NCI-H187 (cell line): Measurements from ENCODE around the gene MRPL52.
A peak's percentile ranks its signal among the peaks of the same experiment; 100 is the strongest.
"Not testable (repeated sequence)": the region's sequence is repeated elsewhere in the genome, so short reads cannot be mapped to it uniquely, and the experiment has no call there.

Experiments
- DNase-seq, 2 experiments: peaks; one replicate each; lab custom pipeline; 2025; lab: John Stamatoyannopoulos, UW

Gene MRPL52

DNA sequence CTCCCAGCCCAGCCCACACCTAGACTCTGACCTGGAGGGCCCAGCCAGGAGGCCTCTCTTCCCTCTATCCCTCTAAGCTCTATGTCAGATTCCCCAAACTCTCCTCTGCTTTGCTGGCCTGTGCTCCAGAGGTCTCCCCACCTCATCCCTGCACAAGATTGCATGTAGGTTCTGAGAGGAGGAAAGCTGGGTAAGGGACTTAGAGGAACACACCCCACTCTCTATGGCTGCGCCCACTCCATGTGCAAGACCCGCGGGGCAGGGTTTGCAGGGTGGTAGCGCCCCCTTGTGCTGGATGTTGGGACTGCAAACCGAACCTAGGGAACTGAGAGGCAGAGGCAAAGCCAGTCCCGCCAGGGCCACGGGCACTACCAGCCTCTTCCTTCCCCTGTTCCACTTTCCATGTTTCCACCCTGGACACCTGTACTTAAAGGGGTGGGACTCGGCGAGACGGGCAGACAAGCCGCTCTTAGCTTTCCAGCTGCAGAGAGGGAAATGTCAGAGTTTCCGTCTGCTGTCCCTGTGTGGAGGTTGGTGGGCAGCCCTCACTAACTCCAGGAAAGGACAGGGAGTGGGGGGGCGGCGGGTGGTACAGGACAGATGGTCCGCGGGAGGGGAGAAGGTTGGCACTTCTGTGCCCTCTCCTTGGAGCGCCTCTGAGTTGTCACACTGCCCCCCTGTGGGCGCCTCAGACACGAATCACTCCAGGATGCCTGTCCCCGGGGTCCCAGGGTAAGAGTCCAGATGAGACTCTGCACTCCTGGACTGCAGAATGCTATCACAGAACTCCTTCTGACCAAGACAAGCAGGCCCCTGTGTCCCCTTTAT is 23.5 kb downstream of the MRPL52 start:
- DNase-seq: peak; percentile 26 to 55

DNA sequence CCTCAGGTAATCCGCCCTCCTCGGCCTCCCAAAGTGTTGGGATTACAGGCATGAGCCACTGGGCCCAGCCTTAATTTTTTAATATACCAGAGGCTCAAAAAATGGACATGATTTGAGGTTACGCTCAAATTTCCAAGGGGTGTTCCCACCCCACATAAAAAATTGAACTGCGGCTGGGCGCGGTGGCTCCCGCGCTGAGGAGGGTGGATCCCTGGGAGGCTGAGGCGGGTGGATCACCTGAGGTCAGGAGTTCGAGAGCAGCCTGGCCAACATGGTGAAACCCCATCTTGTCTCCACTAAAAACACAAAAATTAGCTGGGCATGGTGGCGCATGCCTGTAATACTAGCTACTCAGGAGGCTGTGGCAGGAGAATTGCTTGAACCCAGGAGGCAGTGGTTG is 24.6 kb downstream of the MRPL52 start:
- not testable (repeated sequence) for DNase-seq

DNA sequence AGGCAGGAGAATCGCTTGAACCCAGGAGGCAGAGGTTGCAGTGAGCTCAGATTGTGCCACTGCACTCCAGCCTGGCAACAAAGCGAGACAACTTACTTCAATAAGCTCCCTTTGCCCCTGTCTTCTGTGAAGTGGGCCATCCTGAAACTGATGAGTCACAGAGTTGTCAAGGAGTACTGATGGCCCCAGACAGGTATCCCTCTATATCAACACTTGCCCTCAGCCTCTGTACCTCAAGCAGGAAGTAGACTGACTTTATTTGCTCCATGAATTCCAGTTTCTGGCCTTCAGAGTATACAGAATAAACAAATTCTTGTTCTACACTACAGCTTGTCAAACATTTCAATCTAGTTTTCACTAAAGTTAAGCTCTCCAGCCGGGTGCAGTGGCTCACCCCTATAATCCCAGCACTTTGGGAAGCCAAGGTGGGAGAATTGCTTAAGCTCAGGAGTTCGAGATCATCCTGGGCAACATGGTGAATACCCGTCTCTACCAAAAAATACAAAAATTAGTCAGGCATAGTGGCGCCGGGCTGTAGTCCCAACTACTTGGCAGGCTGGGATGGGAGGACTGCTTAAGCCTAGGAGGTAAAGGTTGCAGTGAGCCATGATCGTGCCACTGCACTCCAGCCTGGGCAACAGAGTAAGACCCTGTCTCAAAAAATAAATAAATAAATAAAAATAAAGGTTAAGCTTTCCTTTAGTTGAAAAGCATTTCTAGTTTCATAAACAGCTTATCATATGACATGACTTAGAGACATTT is 25.5 kb downstream of the MRPL52 start:
- DNase-seq: no peak

DNA sequence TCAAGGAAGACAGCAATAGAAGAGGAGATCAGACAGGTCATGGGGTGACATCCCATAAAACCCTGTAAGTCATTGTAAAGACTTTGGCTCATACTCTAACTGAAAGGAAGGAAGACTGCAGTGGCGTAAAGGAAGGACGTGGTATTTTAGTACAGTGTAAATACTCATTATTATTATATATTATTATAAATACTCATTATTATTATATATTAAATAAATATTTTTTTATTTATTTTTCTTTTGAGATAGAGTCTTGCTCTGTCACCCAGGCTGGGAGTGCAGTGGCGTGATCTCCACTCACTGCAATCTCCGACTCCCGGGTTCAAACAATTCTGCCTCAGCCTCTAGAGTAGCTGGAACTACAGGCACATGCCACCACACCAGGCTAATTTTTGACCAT is 26.7 kb downstream of the MRPL52 start:
- no peak for DNase-seq

DNA sequence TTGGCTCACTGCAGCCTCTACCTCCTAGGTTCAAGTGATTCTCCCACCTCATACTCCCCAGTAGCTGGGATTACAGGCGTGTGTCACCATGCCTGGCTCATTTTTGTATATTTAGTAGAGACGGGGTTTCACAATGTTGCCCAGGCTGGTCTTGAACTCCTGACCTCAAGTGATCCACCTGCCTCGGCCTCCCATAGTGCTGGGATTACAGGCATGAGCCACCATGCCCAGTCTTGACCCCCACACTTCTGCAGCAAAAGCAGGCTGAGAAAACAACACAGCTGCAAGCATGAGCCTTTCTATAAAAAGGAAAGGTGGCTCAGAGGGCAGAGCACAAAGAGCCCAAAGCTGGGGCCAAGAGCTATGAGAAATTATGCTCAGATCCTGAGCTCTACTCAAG is 30.7 kb downstream of the MRPL52 start:
- not testable (repeated sequence) for DNase-seq

DNA sequence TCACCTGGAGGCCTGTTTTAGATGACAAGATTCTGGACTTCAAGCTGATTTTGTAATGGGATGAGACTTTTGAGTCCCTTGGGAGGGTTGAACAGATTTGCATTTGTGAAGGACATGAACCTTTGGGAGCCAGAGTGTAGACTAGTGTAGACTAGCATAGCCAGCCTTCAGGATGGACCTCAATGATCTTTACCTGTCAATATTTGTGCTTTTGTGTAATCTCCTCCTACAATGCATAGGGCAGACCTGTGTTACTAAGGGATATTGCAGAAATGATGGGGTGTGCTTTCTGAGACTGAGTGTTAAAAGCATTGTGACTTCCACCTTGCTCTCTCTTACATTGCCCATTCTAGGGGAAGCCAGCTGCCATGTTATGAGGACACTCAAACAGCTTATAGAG is 32.0 kb downstream of the MRPL52 start:
- no peak for DNase-seq

DNA sequence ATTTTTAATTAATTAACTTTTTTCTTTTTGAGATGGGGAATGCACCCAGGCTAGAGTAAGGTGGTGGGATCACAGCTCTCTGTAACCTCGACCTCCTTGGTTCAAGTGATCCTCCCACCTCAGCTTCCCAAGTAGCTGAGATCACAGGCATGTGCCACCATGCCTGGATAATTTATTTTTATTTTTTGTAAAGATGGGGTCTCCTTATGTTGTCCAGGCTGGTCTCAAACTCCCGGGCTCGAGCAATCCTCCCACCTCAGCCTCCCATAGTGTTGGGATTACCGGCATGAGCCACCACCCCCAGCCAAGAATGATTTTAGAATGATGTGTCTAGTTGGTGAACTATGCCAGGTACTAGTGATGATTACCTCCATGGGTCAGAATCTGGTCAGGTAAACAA is 35.3 kb downstream of the MRPL52 start:
- DNase-seq: no peak

DNA sequence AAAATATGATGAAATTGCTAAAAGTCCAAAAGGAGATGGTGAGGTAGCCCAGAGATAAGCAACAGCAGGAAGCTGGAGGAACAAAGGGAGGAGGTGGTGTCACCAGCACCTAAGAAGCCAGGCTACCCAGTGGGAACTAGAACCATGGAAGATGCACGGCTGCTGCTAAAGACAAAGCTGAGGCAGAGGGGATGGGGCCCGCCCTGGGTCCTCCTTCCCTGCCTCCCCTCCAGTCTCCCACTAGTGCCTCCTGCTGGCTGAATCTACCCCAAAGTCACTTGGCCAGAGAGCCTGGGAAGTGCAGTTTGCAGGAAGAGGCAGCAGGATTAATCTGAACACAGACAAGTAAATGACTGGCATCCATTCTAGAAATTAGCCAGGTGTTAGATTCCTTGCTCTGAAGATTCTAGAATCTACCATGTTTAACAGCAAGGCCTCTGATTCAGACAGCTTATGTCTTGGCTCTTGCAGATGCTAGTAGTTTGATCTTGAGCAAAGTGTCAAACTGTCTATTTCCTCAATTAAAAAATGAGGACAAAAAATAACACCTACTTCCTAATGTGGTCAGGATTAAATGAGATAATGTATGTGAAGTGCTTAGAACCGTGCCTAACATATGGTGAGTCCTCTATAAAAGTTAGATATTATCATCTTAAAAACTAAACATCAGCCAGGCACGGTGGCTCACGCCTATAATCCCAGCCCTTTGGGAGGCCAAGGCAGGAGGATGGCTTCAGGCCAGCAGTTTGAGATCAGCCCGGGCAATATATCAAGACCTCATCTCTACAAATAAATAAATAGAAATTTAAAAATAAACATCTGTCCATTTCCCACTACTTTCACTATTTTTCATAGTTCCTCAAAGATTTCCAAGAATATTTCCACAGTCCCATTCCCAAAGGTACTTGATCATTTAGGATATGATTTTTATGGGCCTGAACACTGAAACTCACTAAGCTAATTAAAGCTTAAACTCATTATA is 36.0 kb downstream of the MRPL52 start:
- no peak for DNase-seq

DNA sequence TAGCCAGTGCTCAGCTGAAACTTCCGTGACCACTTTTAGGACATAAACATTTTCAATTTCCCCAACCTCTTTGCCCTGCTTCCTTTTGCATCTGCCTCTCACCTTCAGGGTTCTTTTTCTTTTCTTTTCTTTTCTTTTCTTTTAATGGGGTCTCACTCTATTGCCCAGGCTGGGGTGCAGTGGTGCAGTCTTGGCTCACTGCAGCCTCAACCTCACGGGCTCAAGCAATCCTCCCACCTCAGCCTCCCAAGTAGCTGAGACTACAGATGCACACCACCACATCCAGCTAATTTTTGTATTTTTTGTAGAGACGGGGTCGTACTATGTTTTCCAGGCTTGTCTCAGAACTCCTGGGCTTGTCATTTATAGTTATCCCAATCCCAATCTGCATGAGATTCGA is 37.2 kb downstream of the MRPL52 start:
- no peak for DNase-seq

DNA sequence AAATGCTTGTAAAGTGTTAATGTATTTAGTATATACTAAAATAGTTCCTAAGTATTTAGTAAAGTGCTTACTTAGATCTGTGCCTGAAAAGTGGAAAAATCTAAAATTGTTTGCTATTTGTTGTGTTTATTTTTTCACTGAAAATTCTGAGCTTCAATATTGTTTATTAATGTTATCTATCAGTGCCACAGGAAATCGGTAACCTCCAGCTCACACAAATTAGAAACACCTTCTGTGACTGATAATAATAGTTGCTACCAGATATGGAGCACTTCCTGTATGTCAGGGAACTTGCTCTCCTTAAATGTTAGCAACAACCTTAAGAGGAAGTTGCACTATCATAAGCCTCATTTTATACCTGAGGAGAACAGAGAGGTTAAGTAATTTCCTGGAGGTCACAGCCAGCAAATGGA is 41.1 kb downstream of the MRPL52 start:
- DNase-seq: no peak

DNA sequence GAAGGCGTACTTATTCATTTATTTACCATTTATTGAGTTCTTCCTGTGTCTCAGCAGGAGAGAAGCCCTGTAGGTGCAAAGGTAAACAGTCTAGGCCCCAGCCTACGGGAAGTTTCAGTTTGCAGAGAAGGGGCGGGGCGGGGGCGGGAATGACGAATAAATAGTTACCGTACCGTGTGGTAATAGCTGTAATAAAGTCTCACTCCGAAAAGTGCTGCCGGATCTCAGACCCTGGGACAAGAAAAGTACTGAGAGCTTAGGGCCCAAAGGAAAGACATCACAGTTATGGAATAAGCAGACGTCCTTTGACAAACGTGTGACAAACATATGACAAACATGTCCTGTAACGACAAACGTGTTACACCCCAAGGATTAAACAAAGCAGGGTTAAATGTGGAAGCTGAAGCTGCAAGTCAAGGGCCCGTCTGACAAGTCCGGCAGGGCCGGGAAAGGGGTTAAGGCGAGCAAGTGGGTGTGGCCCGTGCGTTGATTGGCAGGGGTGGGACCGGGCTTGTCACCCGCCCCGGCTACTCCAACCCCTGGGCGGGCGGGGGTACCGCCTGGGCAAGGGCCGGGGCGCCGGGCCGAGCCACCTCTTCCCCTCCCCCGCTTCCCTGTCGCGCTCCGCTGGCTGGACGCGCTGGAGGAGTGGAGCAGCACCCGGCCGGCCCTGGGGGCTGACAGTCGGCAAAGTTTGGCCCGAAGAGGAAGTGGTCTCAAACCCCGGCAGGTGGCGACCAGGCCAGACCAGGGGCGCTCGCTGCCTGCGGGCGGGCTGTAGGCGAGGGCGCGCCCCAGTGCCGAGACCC is 41.7 kb downstream of the MRPL52 start, which contains the start of gene LRP10:
Gene LRP10, plus strand, starts transcription at position 517 of the 809 bp plus-strand sequence. CDS start 564 bp downstream, outside the sequence.
- DNase-seq: peak; percentile 29 to 41

DNA sequence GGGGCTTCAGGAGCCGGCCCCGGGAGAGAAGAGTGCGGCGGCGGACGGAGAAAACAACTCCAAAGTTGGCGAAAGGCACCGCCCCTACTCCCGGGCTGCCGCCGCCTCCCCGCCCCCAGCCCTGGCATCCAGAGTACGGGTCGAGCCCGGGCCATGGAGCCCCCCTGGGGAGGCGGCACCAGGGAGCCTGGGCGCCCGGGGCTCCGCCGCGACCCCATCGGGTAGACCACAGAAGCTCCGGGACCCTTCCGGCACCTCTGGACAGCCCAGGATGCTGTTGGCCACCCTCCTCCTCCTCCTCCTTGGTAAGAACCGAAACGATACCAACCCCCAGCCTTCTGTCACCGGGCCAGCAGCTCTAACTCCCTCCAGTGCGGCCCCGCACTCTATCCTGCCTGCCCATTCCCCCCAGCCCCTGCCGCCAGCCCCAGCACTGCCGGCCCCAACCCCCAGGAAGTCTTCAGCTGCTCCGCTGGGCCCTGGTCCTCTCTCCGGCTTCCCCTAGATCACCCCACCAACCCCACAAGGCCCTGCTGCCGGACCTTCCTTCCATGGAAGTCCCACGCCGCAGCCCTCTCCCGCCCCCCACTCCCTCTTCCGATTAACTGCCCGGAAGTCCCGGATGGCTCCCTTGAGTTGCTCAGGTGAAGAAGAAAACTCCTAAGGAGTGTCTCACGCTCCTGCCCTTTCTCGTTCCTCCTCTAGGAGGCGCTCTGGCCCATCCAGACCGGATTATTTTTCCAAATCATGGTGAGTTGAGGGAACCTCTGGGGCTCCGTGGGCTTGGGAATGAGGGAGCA is 42.5 kb downstream of the MRPL52 start:
- DNase-seq: peak; percentile 37 to 63

DNA sequence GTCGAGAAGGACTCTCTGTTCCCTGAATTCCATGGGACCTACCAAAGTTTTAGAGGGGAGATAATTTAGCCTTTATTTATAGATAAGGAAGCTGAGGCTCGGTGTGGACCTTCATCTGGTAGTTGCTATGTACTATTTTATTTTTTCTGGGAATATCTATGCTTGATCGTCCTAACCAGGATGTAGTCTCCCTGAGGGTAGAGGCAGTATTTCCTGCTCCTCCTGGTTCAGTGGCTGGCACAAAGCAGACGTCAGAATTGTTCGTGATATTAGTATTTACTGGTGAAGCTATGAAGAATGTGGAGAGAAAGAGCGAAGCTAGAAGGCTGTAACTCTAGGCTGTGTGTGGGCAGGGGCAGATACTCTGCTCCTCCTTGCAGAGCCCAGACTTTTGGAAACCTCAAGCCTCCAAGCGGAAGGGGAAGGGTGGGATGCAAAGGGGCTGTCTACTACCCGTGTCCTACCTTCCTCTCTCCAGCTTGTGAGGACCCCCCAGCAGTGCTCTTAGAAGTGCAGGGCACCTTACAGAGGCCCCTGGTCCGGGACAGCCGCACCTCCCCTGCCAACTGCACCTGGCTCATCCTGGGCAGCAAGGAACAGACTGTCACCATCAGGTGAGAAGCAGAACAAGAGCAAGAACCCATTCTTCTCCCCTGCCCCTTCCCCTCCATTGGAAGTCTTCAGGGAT is 43.3 kb downstream of the MRPL52 start:
- no peak for DNase-seq

DNA sequence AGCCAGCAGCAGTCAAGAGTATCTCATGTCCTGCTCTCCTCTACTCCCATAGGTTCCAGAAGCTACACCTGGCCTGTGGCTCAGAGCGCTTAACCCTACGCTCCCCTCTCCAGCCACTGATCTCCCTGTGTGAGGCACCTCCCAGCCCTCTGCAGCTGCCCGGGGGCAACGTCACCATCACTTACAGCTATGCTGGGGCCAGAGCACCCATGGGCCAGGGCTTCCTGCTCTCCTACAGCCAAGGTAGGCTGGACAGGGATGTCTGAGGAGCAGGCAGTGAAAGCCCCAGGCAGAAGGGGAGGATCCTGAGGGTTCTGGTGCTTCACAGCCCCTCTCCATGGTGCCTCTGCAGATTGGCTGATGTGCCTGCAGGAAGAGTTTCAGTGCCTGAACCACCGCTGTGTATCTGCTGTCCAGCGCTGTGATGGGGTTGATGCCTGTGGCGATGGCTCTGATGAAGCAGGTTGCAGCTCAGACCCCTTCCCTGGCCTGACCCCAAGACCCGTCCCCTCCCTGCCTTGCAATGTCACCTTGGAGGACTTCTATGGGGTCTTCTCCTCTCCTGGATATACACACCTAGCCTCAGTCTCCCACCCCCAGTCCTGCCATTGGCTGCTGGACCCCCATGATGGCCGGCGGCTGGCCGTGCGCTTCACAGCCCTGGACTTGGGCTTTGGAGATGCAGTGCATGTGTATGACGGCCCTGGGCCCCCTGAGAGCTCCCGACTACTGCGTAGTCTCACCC is 45.5 kb downstream of the MRPL52 start:
- DNase-seq: no peak

DNA sequence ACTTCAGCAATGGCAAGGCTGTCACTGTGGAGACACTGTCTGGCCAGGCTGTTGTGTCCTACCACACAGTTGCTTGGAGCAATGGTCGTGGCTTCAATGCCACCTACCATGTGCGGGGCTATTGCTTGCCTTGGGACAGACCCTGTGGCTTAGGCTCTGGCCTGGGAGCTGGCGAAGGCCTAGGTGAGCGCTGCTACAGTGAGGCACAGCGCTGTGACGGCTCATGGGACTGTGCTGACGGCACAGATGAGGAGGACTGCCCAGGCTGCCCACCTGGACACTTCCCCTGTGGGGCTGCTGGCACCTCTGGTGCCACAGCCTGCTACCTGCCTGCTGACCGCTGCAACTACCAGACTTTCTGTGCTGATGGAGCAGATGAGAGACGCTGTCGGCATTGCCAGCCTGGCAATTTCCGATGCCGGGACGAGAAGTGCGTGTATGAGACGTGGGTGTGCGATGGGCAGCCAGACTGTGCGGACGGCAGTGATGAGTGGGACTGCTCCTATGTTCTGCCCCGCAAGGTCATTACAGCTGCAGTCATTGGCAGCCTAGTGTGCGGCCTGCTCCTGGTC is 46.1 kb downstream of the MRPL52 start:
- no peak for DNase-seq

DNA sequence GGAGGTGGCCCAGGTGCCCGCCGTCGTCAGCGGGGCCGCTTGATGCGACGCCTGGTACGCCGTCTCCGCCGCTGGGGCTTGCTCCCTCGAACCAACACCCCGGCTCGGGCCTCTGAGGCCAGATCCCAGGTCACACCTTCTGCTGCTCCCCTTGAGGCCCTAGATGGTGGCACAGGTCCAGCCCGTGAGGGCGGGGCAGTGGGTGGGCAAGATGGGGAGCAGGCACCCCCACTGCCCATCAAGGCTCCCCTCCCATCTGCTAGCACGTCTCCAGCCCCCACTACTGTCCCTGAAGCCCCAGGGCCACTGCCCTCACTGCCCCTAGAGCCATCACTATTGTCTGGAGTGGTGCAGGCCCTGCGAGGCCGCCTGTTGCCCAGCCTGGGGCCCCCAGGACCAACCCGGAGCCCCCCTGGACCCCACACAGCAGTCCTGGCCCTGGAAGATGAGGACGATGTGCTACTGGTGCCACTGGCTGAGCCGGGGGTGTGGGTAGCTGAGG is 47.4 kb downstream of the MRPL52 start:
- no peak for DNase-seq

DNA sequence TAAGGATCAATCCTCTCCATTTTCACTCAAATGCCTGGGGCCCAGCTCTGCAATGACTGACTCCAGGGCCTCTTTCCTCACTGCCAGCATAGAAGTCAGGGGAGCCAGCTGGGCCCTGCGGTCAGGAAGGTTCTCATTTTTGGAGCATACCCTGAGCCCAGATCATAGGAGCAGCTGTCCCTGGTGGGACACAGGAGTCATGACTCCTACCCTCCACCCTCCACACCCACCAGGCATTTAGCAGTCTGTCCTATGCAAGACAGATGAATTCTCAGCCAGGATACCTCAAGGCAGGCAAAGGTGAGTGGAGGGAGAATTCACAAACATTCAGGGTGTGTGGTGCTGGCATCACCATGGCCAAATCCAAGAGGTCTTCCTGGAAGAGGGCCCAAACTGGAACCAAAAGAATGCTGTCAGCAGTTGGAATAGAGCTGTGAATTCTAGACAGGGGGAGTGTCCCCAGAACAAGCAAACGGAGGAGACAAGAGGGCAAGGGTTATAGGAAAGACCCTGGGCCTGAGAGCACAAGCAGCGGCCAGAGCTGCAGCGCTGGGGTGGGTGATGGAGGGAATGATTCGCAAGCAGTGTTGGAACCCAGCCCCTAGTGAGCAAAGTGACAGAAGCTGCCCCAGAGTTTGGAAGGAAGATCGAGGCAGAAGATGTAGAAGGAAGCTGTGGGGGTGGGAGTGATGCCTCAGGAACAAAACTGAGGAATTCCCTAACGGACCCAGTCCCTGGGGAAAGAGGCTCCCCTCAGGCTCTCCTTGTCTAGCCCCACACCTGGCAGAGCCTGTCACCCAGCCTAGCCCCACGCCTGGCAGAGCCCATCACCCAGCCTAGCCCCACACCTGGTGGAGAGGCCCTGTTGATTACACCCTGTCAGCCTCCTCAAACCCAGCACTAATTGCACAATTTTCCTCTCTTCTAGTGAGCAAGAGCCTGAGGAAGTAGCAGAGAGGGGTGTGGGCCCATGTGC is 48.9 kb downstream of the MRPL52 start:
- no peak for DNase-seq
